Hepatocyte (in vitro differentiated cells): Measurements from ENCODE around the gene SERPINB12. TPM values are rescaled to one million over a fixed set of nuclear protein-coding genes. Genes with fewer than 3 reads are reported as not detected.

Experiments used
- DNase-seq: peaks from one replicate; pipeline ENCODE4 v3.0.0-alpha.2; 2016; ENCODE audit warnings: low spot score
- H2AFZ ChIP-seq: fragments of 200-600 bp; sonication (generic); 2 replicates; pipeline ENCODE4 v1.6.0; 2016; ENCODE audit warnings: antibody characterized with exemption, mild to moderate bottlenecking
- H3K27ac ChIP-seq: fragments of 200-600 bp; sonication (generic); 2 replicates; pipeline ENCODE4 v1.5.1; 2016; ENCODE audit warnings: mild to moderate bottlenecking
- H3K27me3 ChIP-seq: fragments of 200-600 bp; sonication (generic); 2 replicates; pipeline ENCODE4 v1.6.1; 2016
- H3K36me3 ChIP-seq: fragments of 200-600 bp; sonication (generic); replicated peaks from 2 replicates; pipeline ENCODE4 v1.5.1; 2016; ENCODE audit warnings: low read depth; ENCODE audit not compliant: insufficient read depth
- H3K4me1 ChIP-seq: fragments of 200-600 bp; sonication (generic); 2 replicates; pipeline ENCODE4 v1.5.1; 2016; ENCODE audit warnings: mild to moderate bottlenecking, moderate library complexity; ENCODE audit not compliant: insufficient read depth
- H3K4me2 ChIP-seq: fragments of 200-600 bp; sonication (generic); 2 replicates; pipeline ENCODE4 v1.6.0; 2016
- H3K4me3 ChIP-seq: fragments of 200-600 bp; sonication (generic); 2 replicates; pipeline ENCODE4 v1.5.1; 2016; ENCODE audit warnings: mild to moderate bottlenecking
- H3K79me2 ChIP-seq: fragments of 200-600 bp; sonication (generic); 2 replicates; pipeline ENCODE4 v1.6.0; 2017; ENCODE audit warnings: mild to moderate bottlenecking
- H3K9me2 ChIP-seq: fragments of 200-600 bp; sonication (generic); replicated peaks from 2 replicates; pipeline ENCODE4 v1.6.0; 2017; ENCODE audit warnings: mild to moderate bottlenecking; ENCODE audit not compliant: insufficient read depth
- H3K9me3 ChIP-seq: fragments of 200-600 bp; sonication (generic); 2 replicates; pipeline ENCODE4 v1.5.1; 2016; ENCODE audit warnings: low read depth, mild to moderate bottlenecking
- H4K20me1 ChIP-seq: fragments of 200-600 bp; sonication (generic); 2 replicates; pipeline ENCODE4 v1.6.0; 2016; ENCODE audit warnings: mild to moderate bottlenecking; ENCODE audit not compliant: insufficient read depth, poor library complexity, severe bottlenecking
- EZH2 ChIP-seq: fragments of 200-600 bp; sonication (generic); IDR thresholded peaks from 2 replicates; pipeline ENCODE4 v1.6.1; 2016; ENCODE audit warnings: antibody characterized with exemption, mild to moderate bottlenecking, borderline replicate concordance
- EZH2phosphoT487 ChIP-seq: fragments of 200-600 bp; sonication (generic); IDR thresholded peaks from one replicate; pipeline ENCODE4 v1.6.1; 2018; ENCODE audit warnings: antibody characterized with exemption, mild to moderate bottlenecking, low read depth, moderate library complexity; ENCODE audit not compliant: unreplicated experiment, severe bottlenecking
- WGBS: methylation state at CpG from one replicate; pipeline ENCODE4 v1.1.6; 2016; ENCODE audit warnings: low lambda C conversion rate; ENCODE audit errors: missing lambda C conversion rate; 5-methylcytosine and 5-hydroxymethylcytosine counted together
- polyA plus RNA-seq: library from polyadenylated mRNA; unstranded; fragments of >200 nt; fragmentation: Nextera tagmentation; extraction: Ambion mirVana; gene quantifications from 2 replicates; pipeline ENCODE4 v1.2.1, GENCODE V29; 2016
- total RNA-seq: library from RNA; depleted of rRNA; stranded (reverse); fragments of >200 nt; gene quantifications from 2 replicates; pipeline ENCODE4 v1.2.3, GENCODE V29; 2014
- TF ChIP-seq, protein P1 (sequence below): fragments of 200-600 bp; sonication (generic); IDR thresholded peaks from 2 replicates; pipeline ENCODE4 v1.5.1; 2016; ENCODE audit warnings: antibody characterized with exemption, mild to moderate bottlenecking; ENCODE audit not compliant: poor library complexity

The SERPINB12 gene
- total and polyA plus RNA-seq, 2 experiments from 2014 or later: not detected

DNA sequence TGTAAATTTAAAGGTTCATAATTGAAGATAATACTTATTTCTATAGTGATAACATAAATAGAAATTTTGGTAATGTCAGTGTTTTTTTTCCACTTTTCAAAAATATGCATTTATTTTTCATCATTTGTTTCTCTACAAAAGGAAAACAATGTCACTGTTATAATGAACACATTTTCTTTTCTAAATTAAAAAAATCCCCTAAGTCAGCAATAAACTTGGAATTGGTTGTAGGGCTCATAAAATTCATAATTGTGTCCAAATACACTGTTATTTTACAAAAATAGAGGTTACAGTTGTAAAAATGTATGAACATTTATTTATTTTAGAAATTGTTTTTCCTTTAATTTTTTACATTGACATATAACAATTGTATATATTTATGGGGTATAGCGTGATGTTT lies 26.4 kb upstream of the SERPINB12 start:
- no peak overlapping the region for H3K4me2 ChIP-seq
- H3K79me2 ChIP-seq: no peaks in the 10 kb centered on the region
- TF ChIP-seq EZH2phosphoT487 (no peak), EZH2 (no peak)
- TF ChIP-seq, protein P1, sequence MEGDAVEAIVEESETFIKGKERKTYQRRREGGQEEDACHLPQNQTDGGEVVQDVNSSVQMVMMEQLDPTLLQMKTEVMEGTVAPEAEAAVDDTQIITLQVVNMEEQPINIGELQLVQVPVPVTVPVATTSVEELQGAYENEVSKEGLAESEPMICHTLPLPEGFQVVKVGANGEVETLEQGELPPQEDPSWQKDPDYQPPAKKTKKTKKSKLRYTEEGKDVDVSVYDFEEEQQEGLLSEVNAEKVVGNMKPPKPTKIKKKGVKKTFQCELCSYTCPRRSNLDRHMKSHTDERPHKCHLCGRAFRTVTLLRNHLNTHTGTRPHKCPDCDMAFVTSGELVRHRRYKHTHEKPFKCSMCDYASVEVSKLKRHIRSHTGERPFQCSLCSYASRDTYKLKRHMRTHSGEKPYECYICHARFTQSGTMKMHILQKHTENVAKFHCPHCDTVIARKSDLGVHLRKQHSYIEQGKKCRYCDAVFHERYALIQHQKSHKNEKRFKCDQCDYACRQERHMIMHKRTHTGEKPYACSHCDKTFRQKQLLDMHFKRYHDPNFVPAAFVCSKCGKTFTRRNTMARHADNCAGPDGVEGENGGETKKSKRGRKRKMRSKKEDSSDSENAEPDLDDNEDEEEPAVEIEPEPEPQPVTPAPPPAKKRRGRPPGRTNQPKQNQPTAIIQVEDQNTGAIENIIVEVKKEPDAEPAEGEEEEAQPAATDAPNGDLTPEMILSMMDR: no peak
- H3K9me3 ChIP-seq: no peaks in the 10 kb centered on the region
- no peak overlapping the region for H3K27ac ChIP-seq
- H3K36me3 ChIP-seq: no peaks in the 10 kb centered on the region
- H2AFZ ChIP-seq: no peak overlapping the region
- H3K27me3 ChIP-seq: peaks cover 8% of the 10 kb centered on the region
- H3K4me1 ChIP-seq: no peaks in the 10 kb centered on the region
- no peak overlapping the region for H3K4me3 ChIP-seq
- no peaks in the 10 kb centered on the region for H3K9me2 ChIP-seq
- 58% methylated on average over 1 of the region's 1 CpG for WGBS
- no peaks in the 10 kb centered on the region for H4K20me1 ChIP-seq
- DNase-seq: no peak

GRCh38 chr18:63518178-63519012 lies 23.8 kb upstream of the SERPINB12 start:
- H4K20me1 ChIP-seq: no peaks in the 10 kb centered on the region
- H3K27ac ChIP-seq: no peak overlapping the region
- TF ChIP-seq EZH2: no peak
- TF ChIP-seq, protein P1: peak; percentile 79
- 35% methylated on average over 16 of the region's 16 CpGs for WGBS
- H3K4me2 ChIP-seq: peak overlapping the region; percentile 40
- no peaks in the 10 kb centered on the region for H3K9me3 ChIP-seq
- peak overlapping the region; percentile 18 for H2AFZ ChIP-seq
- no peak overlapping the region for H3K4me3 ChIP-seq
- DNase-seq: peak; percentile 90
- H3K27me3 ChIP-seq: peaks cover 8% of the 10 kb centered on the region
- no peaks in the 10 kb centered on the region for H3K36me3 ChIP-seq
- H3K4me1 ChIP-seq: no peaks in the 10 kb centered on the region
- H3K9me2 ChIP-seq: no peaks in the 10 kb centered on the region
- no peaks in the 10 kb centered on the region for H3K79me2 ChIP-seq

- Histone ChIP-seq H3K36me3 (no peaks in the 10 kb centered on the region), H3K9me2 (no peaks in the 10 kb centered on the region), H3K4me3 (no peak overlapping the region), H2AFZ (no peak overlapping the region), H3K4me2 (no peak overlapping the region), H3K27me3 (no peaks in the 10 kb centered on the region), H4K20me1 (no peaks in the 10 kb centered on the region), H3K79me2 (no peaks in the 10 kb centered on the region), H3K9me3 (no peaks in the 10 kb centered on the region), H3K27ac (no peak overlapping the region), H3K4me1 (no peaks in the 10 kb centered on the region)
- TF ChIP-seq, protein P1: no peak
- TF ChIP-seq EZH2 (no peak), EZH2phosphoT487 (no peak)
- no peak for DNase-seq
- WGBS: 87% methylated on average over 3 of the region's 3 CpGs
Observed at GRCh38 chr18:63520053-63520685, 22.0 kb upstream of the SERPINB12 start.
